Activated CD8-positive, alpha-beta memory T cell treated with anti-CD3 and anti-CD28 coated beads for 24 hours (primary cell): Measurements from ENCODE around the gene GOLGA6D.
"Not testable (repeated sequence)": the region's sequence is repeated elsewhere in the genome, so short reads cannot be mapped to it uniquely, and the experiment has no call there.

Experiments used
- DNase-seq: peaks from one replicate; pipeline ENCODE4 v3.0.0-alpha.2; 2020

The GOLGA6D gene

DNA sequence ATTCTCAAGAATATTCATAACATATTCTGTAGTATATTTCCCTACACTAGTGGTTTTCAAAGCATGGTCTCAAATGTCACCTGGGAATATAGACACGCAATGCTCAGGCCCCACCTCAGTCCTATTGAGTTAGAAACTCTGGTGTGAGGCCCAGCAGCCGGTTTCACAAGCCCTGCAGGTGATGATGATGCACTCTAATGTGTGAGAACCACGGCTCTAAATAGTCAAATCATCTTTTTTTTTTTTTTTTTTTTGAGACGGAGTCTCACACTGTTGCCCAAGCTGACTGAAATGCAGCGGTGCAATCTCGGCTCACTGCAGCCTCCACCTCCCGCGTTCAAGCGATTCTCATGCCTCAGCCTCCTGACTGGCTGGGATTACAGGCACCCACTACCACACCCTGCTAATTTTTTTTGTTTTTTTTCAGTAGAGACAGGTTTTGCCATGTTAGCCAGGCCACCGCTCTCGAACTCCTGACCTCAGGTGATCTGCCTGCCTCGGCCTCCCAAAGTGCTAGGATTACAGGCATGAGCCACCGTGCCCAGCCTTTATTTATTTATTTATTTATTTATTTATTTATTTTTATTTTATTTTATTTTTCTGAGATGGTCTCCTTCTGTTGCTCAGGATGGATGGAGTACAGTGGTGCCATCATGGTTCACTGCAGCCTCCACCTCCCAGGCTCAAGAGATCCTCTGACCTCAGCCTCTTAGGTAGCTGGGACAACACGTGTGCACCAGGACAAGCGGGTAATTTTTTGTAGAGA, 51.2 kb downstream of the GOLGA6D start:
- not testable (repeated sequence) for DNase-seq

GRCh38 chr15:75335313-75335704, 52.7 kb downstream of the GOLGA6D start:
- DNase-seq: no peak

- DNase-seq: peak; percentile 94
Measured at GRCh38 chr15:75335705-75336355, 53.2 kb downstream of the GOLGA6D start, which contains the start of gene COMMD4. COMMD4 (plus strand) TSS chr15:75336063; CDS start chr15:75336090, 27 bp downstream.

DNA sequence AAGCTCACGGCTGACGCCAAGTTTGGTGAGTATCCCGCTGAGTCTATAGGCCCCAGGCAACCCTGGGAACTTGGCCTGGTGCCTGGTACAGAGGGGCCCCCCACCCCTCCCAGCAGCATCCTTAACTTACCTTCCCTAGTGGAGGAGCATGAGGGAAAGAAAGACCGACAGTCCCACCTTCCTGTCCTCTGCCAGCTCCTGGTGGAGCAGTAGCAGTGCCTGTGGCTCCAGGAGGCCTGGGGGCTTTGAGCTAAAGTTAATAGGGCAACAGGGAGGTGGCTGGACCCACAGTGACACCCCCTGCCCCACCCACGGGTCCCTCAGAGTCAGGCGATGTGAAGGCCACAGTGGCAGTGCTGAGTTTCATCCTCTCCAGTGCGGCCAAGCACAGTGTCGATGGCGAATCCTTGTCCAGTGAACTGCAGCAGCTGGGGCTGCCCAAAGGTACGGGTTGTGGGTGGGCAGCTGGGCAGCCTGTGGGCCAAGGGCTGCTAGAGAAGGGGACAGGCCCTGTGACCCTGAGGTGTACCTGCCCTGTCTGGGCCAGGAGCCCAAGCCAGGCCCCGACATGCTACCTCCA, 56.1 kb downstream of the GOLGA6D start:
- no peak for DNase-seq

DNA sequence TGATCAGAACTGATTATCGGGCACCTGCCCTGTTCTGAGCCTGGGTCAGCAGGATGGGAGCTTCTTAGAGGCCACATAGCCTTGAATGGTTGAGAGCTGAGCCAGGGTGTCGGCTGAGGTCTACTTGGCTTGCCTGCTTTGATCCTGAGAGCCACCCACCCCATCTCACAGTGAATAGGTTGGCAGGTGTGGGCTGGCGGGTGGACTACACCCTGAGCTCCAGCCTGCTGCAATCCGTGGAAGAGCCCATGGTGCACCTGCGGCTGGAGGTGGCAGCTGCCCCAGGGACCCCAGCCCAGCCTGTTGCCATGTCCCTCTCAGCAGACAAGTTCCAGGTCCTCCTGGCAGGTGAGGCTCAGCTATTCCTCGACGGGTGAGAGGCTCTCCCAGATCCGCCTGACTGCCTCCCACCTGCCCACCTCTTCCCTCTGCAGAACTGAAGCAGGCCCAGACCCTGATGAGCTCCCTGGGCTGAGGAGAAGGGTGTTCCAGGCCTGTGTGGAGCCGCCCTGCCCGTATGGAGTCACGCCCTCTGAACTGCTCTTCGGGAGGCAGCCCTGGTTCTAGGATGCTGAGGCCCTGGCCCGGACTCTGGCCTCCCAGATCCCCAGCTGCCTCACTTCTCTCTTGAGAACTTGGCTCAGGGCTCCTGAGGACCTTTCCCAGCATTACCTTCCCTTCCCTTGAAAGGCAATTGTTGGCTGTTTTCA, 57.1 kb downstream of the GOLGA6D start:
- no peak for DNase-seq

GRCh38 chr15:75342221-75342620, 59.6 kb downstream of the GOLGA6D start:
- DNase-seq: no peak

- DNase-seq: not testable (repeated sequence)
Measured at GRCh38 chr15:75343953-75344352, 61.3 kb downstream of the GOLGA6D start.
